SK-N-SH treated with all-trans-retinoic acid at 6 μM for 48 hours (cell line): Measurements from ENCODE around the gene SLC12A7.

Source experiments
- ATAC-seq: fragments of 200-7000 bp; cut with Tn5 transposase; 3 replicates; pipeline ENCODE4 v1.9.1; 2020; ENCODE audit warnings: mild to moderate bottlenecking, moderate library complexity
- ARNTL ChIP-seq: fragments of 450-650 bp; formaldehyde crosslinking; IDR thresholded peaks from 2 replicates; pipeline ENCODE4 v1.5.0; 2020; ENCODE audit warnings: low read depth, mild to moderate bottlenecking, moderate library complexity, borderline replicate concordance
- BACH2 ChIP-seq: fragments of 250-450 bp; sonication (Bioruptor Pico); IDR thresholded peaks from 2 replicates; pipeline ENCODE4 v1.9.0; 2021; ENCODE audit warnings: mild to moderate bottlenecking, borderline replicate concordance
- CREB5 ChIP-seq: fragments of 250-450 bp; sonication (Bioruptor Pico); IDR thresholded peaks from 2 replicates; pipeline ENCODE4 v1.5.1; 2020; ENCODE audit warnings: low read depth, mild to moderate bottlenecking, moderate library complexity
- CSRNP3 ChIP-seq: fragments of 250-450 bp; sonication (Bioruptor Pico); IDR thresholded peaks from 2 replicates; pipeline ENCODE4 v1.5.1; 2021; ENCODE audit warnings: mild to moderate bottlenecking, moderate library complexity
- ESRRG ChIP-seq: fragments of 250-450 bp; sonication (Bioruptor Pico); IDR thresholded peaks from 2 replicates; pipeline ENCODE4 v1.6.1; 2021; ENCODE audit warnings: mild to moderate bottlenecking
- ISL1 ChIP-seq: fragments of 250-450 bp; sonication (Bioruptor Pico); IDR thresholded peaks from 2 replicates; pipeline ENCODE4 v2.1.2; 2022; ENCODE audit warnings: mild to moderate bottlenecking, moderate library complexity
- OSR1 ChIP-seq: fragments of 250-450 bp; sonication (Bioruptor Pico); IDR thresholded peaks from 2 replicates; pipeline ENCODE4 v1.8.0; 2022; ENCODE audit warnings: moderate library complexity, mild to moderate bottlenecking, inconsistent platforms
- PATZ1 ChIP-seq: fragments of 250-450 bp; sonication (Bioruptor Pico); IDR thresholded peaks from 2 replicates; pipeline ENCODE4 v1.8.0; 2020; ENCODE audit warnings: mild to moderate bottlenecking, moderate library complexity, borderline replicate concordance
- PPARA ChIP-seq: fragments of 250-450 bp; sonication (Bioruptor Pico); IDR thresholded peaks from 2 replicates; pipeline ENCODE4 v1.5.0; 2020; ENCODE audit warnings: mild to moderate bottlenecking, borderline replicate concordance
- SNAI2 ChIP-seq: fragments of 250-450 bp; sonication (Bioruptor Pico); IDR thresholded peaks from 2 replicates; pipeline ENCODE4 v1.5.0; 2020; ENCODE audit warnings: mild to moderate bottlenecking, moderate library complexity
- TCF4 ChIP-seq: fragments of 250-450 bp; sonication (Bioruptor Pico); IDR thresholded peaks from 2 replicates; pipeline ENCODE4 v1.8.0; 2021; ENCODE audit warnings: mild to moderate bottlenecking, moderate library complexity, borderline replicate concordance
- TOX ChIP-seq: fragments of 250-450 bp; sonication (Bioruptor Pico); IDR thresholded peaks from 2 replicates; pipeline ENCODE4 v1.8.0; 2021; ENCODE audit warnings: mild to moderate bottlenecking, moderate library complexity, borderline replicate concordance
- TSHZ2 ChIP-seq: fragments of 250-450 bp; sonication (Bioruptor Pico); IDR thresholded peaks from 2 replicates; pipeline ENCODE4 v1.5.0; 2020; ENCODE audit warnings: mild to moderate bottlenecking, moderate library complexity
- ZC3H10 ChIP-seq: fragments of 250-450 bp; sonication (Bioruptor Pico); IDR thresholded peaks from 2 replicates; pipeline ENCODE4 v1.5.1; 2021; ENCODE audit warnings: mild to moderate bottlenecking, moderate library complexity
- ZFP3 ChIP-seq: fragments of 250-450 bp; sonication (Bioruptor Pico); IDR thresholded peaks from 2 replicates; pipeline ENCODE4 v1.5.0; 2020; ENCODE audit warnings: mild to moderate bottlenecking, moderate library complexity
- ZNF8 ChIP-seq: fragments of 450-650 bp; formaldehyde crosslinking; IDR thresholded peaks from 2 replicates; pipeline ENCODE4 v1.5.0; 2020; ENCODE audit warnings: mild to moderate bottlenecking, moderate library complexity

Gene SLC12A7

DNA sequence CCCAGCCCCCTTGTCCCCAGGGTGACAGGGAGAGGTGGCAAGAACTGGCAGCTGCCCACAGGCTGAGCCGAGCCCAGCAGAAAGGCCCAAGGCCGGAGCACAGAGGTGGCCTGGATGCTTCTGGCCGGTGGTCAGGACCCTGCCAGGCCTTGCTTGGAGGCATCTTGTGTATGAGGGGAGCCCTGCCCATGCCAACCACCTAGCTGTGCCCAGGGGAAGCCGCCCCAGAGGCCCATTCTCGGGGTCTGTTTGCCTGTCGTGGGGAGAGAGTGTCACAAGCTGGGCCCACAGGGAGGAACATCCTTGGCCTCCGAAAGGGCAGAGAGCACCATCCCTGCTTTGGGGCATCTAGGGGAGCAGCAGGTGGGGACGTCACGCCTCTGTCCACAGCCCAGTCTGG is 93.3 kb downstream of the SLC12A7 start:
- no peak for TF ChIP-seq OSR1 (CRISPR knock-in tag)
- no peak for TF ChIP-seq BACH2 (CRISPR knock-in tag)
- TF ChIP-seq TCF4 (CRISPR knock-in tag) = no peak
- ATAC-seq = no peak; the same call in 2 of the 3 replicates

GRCh38 chr5:1017691-1018455 is 94.0 kb downstream of the SLC12A7 start:
- TF ChIP-seq CREB5 (CRISPR knock-in tag) (no peak), ZNF8 (CRISPR knock-in tag) (no peak), ARNTL (CRISPR knock-in tag) (no peak), PATZ1 (CRISPR knock-in tag) (no peak), ISL1 (CRISPR knock-in tag) (no peak), ZFP3 (CRISPR knock-in tag) (no peak)

GRCh38 chr5:1017056-1017455 is 94.8 kb downstream of the SLC12A7 start:
- ATAC-seq = no peak; the same call in 2 of the 3 replicates
- TF ChIP-seq PPARA (CRISPR knock-in tag) (no peak), TSHZ2 (CRISPR knock-in tag) (no peak), PATZ1 (CRISPR knock-in tag) (no peak), ZFP3 (CRISPR knock-in tag) (no peak), SNAI2 (CRISPR knock-in tag) (no peak), TCF4 (CRISPR knock-in tag) (no peak), CSRNP3 (no peak), ARNTL (CRISPR knock-in tag) (no peak), ZNF8 (CRISPR knock-in tag) (no peak), CREB5 (CRISPR knock-in tag) (no peak), BACH2 (CRISPR knock-in tag) (no peak), TOX (no peak), ZC3H10 (no peak), ESRRG (CRISPR knock-in tag) (no peak)

More at GRCh38 chr5:1017691-1018455, 94.0 kb downstream of the SLC12A7 start:
- ATAC-seq = no peak
